GM12891 (cell line): ENCODE measurements around the gene HIP1R.
A peak's percentile ranks its signal among the peaks of the same experiment; 100 is the strongest.

Source experiments
- DNase-seq: peaks from one replicate; pipeline ENCODE4 v3.0.0; 2011; ENCODE audit warnings: low spot score; ENCODE audit not compliant: insufficient read length
- FAIRE-seq: peaks from 2 replicates; lab custom pipeline; 2011; peaks lifted over from hg19 to GRCh38; lab: Jason Lieb, UNC
- PAX5 ChIP-seq: IDR thresholded peaks from 2 replicates; pipeline ENCODE4 v1.6.1; 2011; ENCODE audit warnings: low read length, moderate library complexity, mild to moderate bottlenecking; ENCODE audit not compliant: insufficient read depth, severe bottlenecking
- POLR2A ChIP-seq: IDR thresholded peaks from 2 replicates; pipeline ENCODE4 v1.6.1; 2011; ENCODE audit warnings: low read depth, low read length, control low read depth
- POLR2AphosphoS5 ChIP-seq: IDR thresholded peaks from 2 replicates; pipeline ENCODE4 v1.6.1; 2011; ENCODE audit warnings: low read depth, low read length, control low read depth
- POU2F2 ChIP-seq: IDR thresholded peaks from 2 replicates; pipeline ENCODE4 v1.6.1; 2011; ENCODE audit warnings: low read depth, mild to moderate bottlenecking, control low read depth, low read length, moderate library complexity
- SPI1 ChIP-seq: IDR thresholded peaks from 2 replicates; pipeline ENCODE4 v1.6.1; 2011; ENCODE audit warnings: low read depth, low read length, control low read depth
- TAF1 ChIP-seq: IDR thresholded peaks from 2 replicates; pipeline ENCODE4 v1.6.1; 2011; ENCODE audit warnings: low read depth, low read length, control low read depth

HIP1R gene

DNA sequence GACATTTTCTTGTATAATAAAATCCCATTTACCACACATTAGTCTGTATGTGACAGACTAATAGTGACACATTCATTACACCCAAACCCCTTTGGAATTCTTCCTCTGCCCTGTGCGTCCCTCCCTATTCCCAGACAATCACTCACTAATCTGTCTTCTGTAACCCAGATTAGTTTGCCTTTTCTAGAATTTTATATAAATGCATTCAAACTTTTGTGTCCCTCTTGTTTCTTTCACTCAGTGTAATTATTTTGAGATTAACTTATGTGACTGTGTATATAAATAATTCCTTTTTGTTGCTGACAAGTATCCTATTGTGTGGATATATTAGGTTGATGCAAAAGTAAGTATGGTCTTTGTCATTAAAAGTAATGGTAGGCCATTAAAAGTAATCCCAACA lies 27.6 kb upstream of the HIP1R start:
- TF ChIP-seq SPI1 = no peak
- TF ChIP-seq POLR2AphosphoS5 = no peak
- TF ChIP-seq POU2F2 = no peak
- TF ChIP-seq PAX5 = no peak
- no peak for TF ChIP-seq POLR2A
- TF ChIP-seq TAF1 = no peak
- no peak for FAIRE-seq
- DNase-seq = no peak

GRCh38 chr12:122811777-122812176 lies 23.5 kb upstream of the HIP1R start:
- DNase-seq (no peak), FAIRE-seq (no peak)
- TF ChIP-seq POU2F2 (no peak), POLR2A (no peak), PAX5 (no peak), SPI1 (no peak), TAF1 (no peak), POLR2AphosphoS5 (no peak)

GRCh38 chr12:122813310-122813713 lies 21.9 kb upstream of the HIP1R start:
- FAIRE-seq (no peak), DNase-seq (no peak)
- TF ChIP-seq POLR2AphosphoS5 = no peak

DNA sequence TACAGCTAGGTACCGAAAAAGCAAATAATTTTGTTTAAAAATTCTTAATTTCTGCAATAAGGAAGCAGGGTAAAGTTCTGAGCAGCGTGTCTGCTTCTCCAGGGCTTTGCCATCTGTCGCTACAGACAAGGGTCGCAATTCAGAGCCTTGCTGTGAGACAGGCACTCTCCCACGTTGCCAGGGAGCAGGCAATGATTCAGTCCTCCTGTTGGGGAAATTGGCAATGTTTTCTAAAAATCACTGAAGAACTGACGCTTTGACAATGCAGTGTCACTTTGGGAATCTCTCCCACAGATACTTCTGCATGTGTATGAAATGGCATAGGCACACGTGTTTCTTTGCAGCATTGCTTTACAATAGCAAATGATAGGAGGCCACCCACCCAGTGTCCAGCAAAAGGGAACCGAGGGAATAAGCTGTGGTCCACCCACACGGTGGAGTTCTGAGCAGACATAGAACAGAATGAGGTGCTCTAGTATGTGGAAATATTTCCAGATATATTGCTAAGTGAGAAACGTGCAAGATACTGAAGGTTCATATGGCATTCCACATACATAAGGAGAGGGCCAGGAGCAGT lies 16.0 kb upstream of the HIP1R start:
- FAIRE-seq (no peak), DNase-seq (no peak)
- TF ChIP-seq SPI1 (no peak), PAX5 (no peak), TAF1 (no peak), POLR2AphosphoS5 (no peak), POLR2A (no peak), POU2F2 (no peak)

DNA sequence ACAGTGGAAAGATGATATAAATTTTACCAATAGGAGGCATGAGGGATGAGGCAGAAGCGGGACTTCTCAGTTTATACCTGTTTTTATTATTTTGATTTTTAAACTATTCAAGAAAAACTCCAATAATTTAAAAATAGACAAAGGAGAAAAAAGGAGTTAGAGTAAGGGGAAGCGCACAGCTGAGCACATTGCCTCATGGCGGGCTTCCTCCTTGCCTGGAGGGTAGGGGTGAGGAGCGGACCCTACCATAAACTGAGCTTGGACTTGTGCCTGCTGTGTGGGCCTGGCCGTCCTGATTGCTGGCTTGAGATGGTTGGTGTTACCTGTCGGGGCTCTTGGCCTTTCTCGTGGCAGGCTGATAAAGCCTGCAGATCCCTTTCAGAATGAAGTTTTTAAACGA lies 15.1 kb upstream of the HIP1R start:
- FAIRE-seq = no peak
- no peak for DNase-seq
- TF ChIP-seq TAF1 = no peak
- TF ChIP-seq POU2F2 = no peak
- no peak for TF ChIP-seq POLR2AphosphoS5
- no peak for TF ChIP-seq POLR2A
- no peak for TF ChIP-seq PAX5
- TF ChIP-seq SPI1 = no peak

DNA sequence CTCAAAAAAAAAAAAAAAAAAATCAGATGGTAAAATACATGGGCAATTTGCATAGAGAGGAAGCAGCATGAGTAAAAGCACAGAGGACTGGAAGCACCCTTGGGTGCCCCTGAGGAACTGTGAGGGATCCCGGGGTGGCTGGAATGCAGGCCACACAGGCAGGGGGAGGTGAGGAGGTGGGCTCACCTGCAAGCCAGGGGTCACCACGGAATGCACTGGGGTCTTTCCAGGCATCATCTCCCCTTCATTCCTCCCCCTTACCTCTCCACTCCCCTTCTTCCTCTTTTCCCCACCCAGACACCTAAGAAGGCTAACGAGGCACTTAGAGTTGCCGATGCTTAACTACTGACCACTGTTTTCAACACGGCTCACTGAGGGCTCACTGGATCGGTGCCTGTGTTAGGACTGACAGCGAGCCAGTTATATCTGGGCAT lies 14.4 kb upstream of the HIP1R start:
- FAIRE-seq = peak; percentile 56
- no peak for DNase-seq
- TF ChIP-seq POLR2A (no peak), POU2F2 (peak; percentile 87), POLR2AphosphoS5 (no peak), TAF1 (no peak), SPI1 (0 out of 2 replicates have a peak, but pooled peaks have one; percentile 19), PAX5 (no peak)

DNA sequence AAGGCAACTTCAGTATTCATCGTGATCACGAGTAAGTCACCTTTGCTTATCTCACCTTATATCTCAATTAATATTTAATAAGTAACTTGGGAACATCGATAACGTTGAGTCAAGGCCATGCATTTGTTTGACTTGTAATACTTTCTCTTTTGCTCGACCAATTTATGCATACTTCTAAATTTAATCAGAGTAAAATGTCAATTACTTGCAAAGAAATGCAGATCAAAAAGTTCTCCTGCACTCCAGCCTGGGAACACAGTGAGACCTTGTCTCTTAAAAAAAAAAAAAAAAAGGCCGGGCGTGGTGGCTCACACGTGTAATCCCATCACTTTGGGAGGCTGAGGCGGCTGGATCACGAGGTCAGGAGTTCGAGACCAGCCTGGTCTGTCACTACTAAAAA lies 11.8 kb upstream of the HIP1R start:
- TF ChIP-seq SPI1 (no peak), POLR2AphosphoS5 (no peak), POU2F2 (no peak), TAF1 (no peak), PAX5 (no peak), POLR2A (no peak)
- DNase-seq = no peak
- no peak for FAIRE-seq

DNA sequence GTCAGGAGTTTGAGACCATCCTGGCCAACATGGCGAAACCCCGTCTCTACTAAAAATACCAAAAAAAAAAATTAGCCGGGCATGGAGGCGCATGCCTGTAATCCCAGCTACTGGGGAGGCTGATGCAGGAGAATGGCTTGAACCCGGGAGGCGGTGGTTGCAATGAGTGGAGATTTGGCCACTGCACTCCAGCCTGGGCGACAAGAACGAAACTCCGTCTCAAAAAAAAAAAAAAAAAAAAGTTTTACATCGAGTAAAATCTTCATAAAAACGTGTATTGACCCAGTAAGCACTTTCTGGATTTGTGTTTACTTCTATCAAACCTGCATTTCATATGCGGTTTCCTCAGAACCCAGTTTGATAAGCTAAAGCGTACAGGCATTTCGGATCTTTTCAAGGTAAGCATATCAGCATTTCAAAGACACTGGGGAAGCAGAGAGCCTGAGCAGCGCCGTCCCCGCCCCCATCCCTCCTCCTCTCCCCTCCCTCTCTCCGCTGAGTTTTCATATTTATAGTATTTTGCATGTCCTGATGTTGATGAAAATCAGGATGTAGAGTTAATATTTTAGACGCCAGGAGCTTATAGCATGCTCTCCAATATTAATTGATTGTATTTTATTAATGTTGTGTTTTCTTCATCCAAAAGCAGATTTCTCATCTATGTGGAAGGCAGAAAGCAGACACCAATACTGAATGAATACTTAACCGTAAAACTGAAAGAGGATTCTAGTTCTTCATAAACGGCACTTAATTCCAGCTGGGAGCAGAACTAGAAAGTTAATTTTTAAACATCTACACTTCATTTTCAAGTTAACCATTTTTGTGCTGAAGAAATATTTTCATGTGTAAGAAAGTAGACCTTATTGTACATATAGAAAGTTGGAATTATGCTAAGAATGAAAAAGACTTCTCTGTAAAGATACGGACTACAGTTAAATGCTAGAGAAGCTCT lies 9.2 kb upstream of the HIP1R start:
- TF ChIP-seq TAF1 (no peak), POLR2AphosphoS5 (no peak), POLR2A (no peak)
- no peak for FAIRE-seq
- no peak for DNase-seq

GRCh38 chr12:122827258-122827657 lies 8.0 kb upstream of the HIP1R start:
- no peak for TF ChIP-seq SPI1
- TF ChIP-seq POLR2A = no peak
- TF ChIP-seq POLR2AphosphoS5 = no peak
- TF ChIP-seq PAX5 = no peak
- TF ChIP-seq TAF1 = no peak
- no peak for TF ChIP-seq POU2F2
- no peak for DNase-seq
- FAIRE-seq = no peak
